ENCODE results near the gene ZNF335. TPM values are rescaled to one million over a fixed set of nuclear protein-coding genes. Genes with fewer than 3 reads are reported as not detected.

ZNF335 gene
- total and polyA plus RNA-seq, 2 of the 13 experiments (the other 11 are each of a cell fraction or from before 2014, with no cell fraction given), result 9.7 to 13.7 TPM

GRCh38 chr20:45911486-45912343 lies 60.3 kb downstream of the ZNF335 start, which contains the start of gene PLTP (continued):
- TF ChIP-seq CERS6 (CRISPR knock-in tag; IDR thresholded peaks at IDR 0.05), result no peak
- TF ChIP-seq SP4 (CRISPR knock-in tag; IDR thresholded peaks at IDR 0.05), result 0 out of 2 replicates have a peak, but pooled peaks have one; percentile 62
- TF ChIP-seq KLF13 (CRISPR knock-in tag; IDR thresholded peaks at IDR 0.05), result no peak
- 0 out of 2 replicates have a peak, but pooled peaks have one; percentile 14 for TF ChIP-seq RFXAP (CRISPR knock-in tag; IDR thresholded peaks at IDR 0.05; ENCODE audit: borderline replicate concordance)
- no peak for TF ChIP-seq ZBTB39 (CRISPR knock-in tag; IDR thresholded peaks at IDR 0.05)
- TF ChIP-seq ZNF17 (CRISPR knock-in tag; IDR thresholded peaks at IDR 0.05), result no peak
- no peak for TF ChIP-seq KIAA2018 (CRISPR knock-in tag; IDR thresholded peaks at IDR 0.05; ENCODE audit: borderline replicate concordance)
- TF ChIP-seq ZBTB43 (CRISPR knock-in tag; conservative IDR thresholded peaks at IDR 0.05), result no peak
- TF ChIP-seq ATF6 (CRISPR knock-in tag; conservative IDR thresholded peaks at IDR 0.05), result no peak
- no peak for TF ChIP-seq HNF4A (CRISPR knock-in tag; IDR thresholded peaks at IDR 0.05)

All from HepG2 (cell line).